ENCODE results near the gene TLE4. TPM values are rescaled to one million over a fixed set of nuclear protein-coding genes. Genes with fewer than 3 reads are reported as not detected.
"Not testable (repeated sequence)": the region's sequence is repeated elsewhere in the genome, so short reads cannot be mapped to it uniquely, and the experiment has no call there.

The TLE4 gene
- total RNA-seq, 1 experiment from 2014 or later = 0.97 TPM

DNA sequence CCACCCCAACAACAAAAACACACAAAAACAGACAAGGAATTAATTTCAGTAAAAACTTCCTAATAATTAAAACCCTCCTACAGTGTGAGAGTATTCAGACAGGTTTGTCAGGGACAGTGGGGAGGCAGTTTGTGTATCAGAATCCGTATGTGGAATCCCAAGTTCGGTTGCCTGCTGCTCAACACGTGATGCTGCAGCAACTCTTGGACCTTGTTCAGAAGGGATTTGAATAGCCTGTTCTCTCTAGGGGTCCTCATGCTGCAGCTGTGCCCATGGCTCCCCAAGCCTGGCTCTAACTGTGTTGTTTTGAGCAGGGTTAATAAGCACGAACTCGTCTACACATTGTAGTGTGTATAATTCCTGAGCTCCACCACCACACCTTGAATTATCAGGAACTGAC lies 28.7 kb downstream of the TLE4 start:
- no peaks in the 10 kb centered on the region for H3K27me3 Mint-ChIP-seq (ENCODE audit: unreplicated experiment)
- BruUV-seq (replicated peaks) = no TSS peak
- H3K36me3 Mint-ChIP-seq (ENCODE audit: insufficient read depth, unreplicated experiment) = no peaks in the 10 kb centered on the region
- TF ChIP-seq, protein P1, sequence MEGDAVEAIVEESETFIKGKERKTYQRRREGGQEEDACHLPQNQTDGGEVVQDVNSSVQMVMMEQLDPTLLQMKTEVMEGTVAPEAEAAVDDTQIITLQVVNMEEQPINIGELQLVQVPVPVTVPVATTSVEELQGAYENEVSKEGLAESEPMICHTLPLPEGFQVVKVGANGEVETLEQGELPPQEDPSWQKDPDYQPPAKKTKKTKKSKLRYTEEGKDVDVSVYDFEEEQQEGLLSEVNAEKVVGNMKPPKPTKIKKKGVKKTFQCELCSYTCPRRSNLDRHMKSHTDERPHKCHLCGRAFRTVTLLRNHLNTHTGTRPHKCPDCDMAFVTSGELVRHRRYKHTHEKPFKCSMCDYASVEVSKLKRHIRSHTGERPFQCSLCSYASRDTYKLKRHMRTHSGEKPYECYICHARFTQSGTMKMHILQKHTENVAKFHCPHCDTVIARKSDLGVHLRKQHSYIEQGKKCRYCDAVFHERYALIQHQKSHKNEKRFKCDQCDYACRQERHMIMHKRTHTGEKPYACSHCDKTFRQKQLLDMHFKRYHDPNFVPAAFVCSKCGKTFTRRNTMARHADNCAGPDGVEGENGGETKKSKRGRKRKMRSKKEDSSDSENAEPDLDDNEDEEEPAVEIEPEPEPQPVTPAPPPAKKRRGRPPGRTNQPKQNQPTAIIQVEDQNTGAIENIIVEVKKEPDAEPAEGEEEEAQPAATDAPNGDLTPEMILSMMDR (IDR thresholded peaks at IDR 0.05; ENCODE audit: unreplicated experiment) = no peak
- no peak overlapping the region for H3K4me3 Mint-ChIP-seq (ENCODE audit: low read depth, unreplicated experiment)
- CTCF ChIA-PET = no interaction called here
- no peak overlapping the region for H3K27ac Mint-ChIP-seq (ENCODE audit: unreplicated experiment)
- DNase-seq = no peak
- intact Hi-C loops (cut with micrococcal nuclease; ENCODE audit: unreplicated experiment) = no loop called here
- no peaks in the 10 kb centered on the region for H3K4me1 Mint-ChIP-seq (ENCODE audit: low read depth, unreplicated experiment)
- peaks cover 6% of the 10 kb centered on the region for H3K9me3 Mint-ChIP-seq (ENCODE audit: low read depth, unreplicated experiment)

DNA sequence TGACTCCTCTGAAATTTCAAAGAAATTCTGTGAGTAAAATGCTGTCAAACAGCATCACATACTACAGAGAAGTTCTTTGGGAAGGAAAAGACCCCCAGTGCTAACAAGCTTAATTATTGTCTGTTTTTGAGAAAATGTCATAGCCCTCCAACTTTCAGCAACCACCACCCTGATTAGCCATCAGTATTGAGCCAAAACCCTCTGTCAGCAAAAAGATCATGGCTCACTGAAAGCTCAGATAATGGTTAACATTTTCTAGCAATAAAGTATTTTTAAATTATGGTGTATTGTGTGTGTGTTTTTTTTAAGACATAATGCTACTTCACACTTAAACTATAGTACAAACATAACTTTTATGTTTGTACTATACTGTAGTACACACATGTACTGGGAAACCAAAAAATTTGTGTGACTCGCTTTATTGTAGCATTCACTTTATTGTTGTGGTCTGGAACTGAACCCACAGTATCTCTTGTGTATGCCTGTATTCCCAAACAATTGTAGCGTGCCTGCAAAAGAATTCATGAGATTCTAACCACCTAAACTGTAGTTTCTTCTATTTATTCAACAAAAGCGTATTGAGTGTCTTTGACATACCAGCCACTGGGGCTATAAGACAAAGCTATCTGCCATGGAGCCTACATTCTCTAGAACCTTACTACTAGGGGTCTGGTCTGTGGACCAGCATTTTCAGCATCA lies 31.6 kb downstream of the TLE4 start:
- H3K4me3 Mint-ChIP-seq (ENCODE audit: low read depth, unreplicated experiment) = no peak overlapping the region
- H3K27me3 Mint-ChIP-seq (ENCODE audit: unreplicated experiment) = no peaks in the 10 kb centered on the region
- peaks cover under 1% of the 10 kb centered on the region for H3K9me3 Mint-ChIP-seq (ENCODE audit: low read depth, unreplicated experiment)
- H3K27ac Mint-ChIP-seq (ENCODE audit: unreplicated experiment) = no peak overlapping the region
- no TSS peak for BruUV-seq (replicated peaks)
- no peaks in the 10 kb centered on the region for H3K4me1 Mint-ChIP-seq (ENCODE audit: low read depth, unreplicated experiment)
- CTCF ChIA-PET = no interaction called here
- H3K36me3 Mint-ChIP-seq (ENCODE audit: insufficient read depth, unreplicated experiment) = no peaks in the 10 kb centered on the region
- intact Hi-C loops (cut with micrococcal nuclease; ENCODE audit: unreplicated experiment) = no loop called here
- TF ChIP-seq, protein P1 (IDR thresholded peaks at IDR 0.05; ENCODE audit: unreplicated experiment) = no peak
- no peak for DNase-seq

DNA sequence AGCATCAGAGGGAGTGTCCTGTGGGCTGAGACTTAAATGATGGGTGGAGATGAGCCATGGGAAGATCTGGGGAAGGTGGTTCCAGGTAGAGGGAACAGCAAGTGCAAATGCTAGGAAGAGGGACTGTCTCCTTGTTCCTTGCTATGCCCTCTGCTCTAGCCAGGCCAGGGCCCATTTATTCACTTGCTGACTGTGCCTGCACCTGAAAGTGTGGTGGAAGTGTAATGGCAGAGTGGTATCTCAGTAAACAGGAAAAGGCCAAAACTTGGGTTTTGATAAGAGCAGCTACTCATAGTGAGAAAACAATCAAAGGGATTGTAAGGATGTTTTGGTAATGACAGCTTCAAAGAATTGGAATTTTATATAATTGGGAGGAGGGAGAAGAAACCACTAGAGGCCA lies 32.4 kb downstream of the TLE4 start:
- TF ChIP-seq, protein P1 (IDR thresholded peaks at IDR 0.05; ENCODE audit: unreplicated experiment) = no peak
- H3K27ac Mint-ChIP-seq (ENCODE audit: unreplicated experiment) = no peak overlapping the region
- no TSS peak for BruUV-seq (replicated peaks)
- no peaks in the 10 kb centered on the region for H3K9me3 Mint-ChIP-seq (ENCODE audit: low read depth, unreplicated experiment)
- no peaks in the 10 kb centered on the region for H3K27me3 Mint-ChIP-seq (ENCODE audit: unreplicated experiment)
- DNase-seq = no peak
- CTCF ChIA-PET = no interaction called here
- no peak overlapping the region for H3K4me3 Mint-ChIP-seq (ENCODE audit: low read depth, unreplicated experiment)
- H3K4me1 Mint-ChIP-seq (ENCODE audit: low read depth, unreplicated experiment) = no peaks in the 10 kb centered on the region
- intact Hi-C loops (cut with micrococcal nuclease; ENCODE audit: unreplicated experiment) = no loop called here
- H3K36me3 Mint-ChIP-seq (ENCODE audit: insufficient read depth, unreplicated experiment) = no peaks in the 10 kb centered on the region

DNA sequence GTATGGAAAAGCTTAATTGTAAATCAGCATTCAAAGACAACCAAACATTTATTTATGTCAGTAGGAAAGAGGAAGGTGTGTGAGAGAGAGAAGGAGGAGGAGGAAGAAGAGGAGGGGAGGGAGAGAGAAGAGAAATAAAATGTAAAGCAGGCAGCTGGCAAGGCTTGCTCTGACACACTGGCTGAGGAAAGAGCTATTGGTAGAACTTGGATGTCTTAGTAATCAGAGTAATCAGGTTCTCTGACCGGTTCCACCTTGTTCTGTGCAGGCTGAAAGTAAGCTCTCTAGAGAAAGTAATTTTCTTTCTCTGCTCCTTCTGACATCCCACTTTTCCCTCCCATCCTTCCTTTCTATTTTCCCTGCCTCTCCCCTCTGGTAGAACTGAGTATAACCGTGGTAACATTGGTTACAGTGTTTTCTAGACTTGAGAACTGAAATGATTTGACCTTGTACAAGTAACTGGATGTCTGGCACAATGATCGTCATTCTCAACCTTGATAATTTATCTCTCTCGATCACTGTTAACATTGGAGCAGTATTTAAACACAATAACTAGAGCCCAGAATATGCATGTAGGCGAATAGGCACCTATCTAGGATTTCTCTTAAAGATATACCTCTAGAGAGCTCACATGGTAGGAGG lies 33.3 kb downstream of the TLE4 start:
- no TSS peak for BruUV-seq (replicated peaks)
- no peak overlapping the region for H3K4me3 Mint-ChIP-seq (ENCODE audit: low read depth, unreplicated experiment)

DNA sequence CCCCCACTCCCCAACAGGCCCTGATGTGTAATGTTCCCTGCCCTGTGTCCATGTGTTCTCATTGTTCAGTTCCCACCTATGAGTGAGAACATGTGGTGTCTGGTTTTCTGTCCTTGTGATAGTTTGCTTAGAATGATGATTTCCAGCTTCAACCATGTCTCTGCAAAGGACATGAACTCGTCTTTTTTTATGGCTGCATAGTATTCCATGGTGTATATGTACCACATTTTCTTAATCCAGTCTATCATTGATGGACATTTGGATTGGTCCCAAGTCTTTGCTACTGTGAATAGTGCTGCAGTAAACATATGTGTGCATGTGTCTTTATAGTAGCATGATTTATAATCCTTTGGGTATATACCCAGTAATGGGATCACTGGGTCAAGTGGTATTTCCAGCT lies 34.8 kb downstream of the TLE4 start:
- DNase-seq; BruUV-seq (replicated peaks); H3K4me1 Mint-ChIP-seq (ENCODE audit: low read depth, unreplicated experiment); H3K27me3 Mint-ChIP-seq (ENCODE audit: unreplicated experiment); CTCF ChIA-PET; H3K4me3 Mint-ChIP-seq (ENCODE audit: low read depth, unreplicated experiment); intact Hi-C loops (cut with micrococcal nuclease; ENCODE audit: unreplicated experiment); H3K36me3 Mint-ChIP-seq (ENCODE audit: insufficient read depth, unreplicated experiment); H3K27ac Mint-ChIP-seq (ENCODE audit: unreplicated experiment); H3K9me3 Mint-ChIP-seq (ENCODE audit: low read depth, unreplicated experiment): not testable (repeated sequence)

More for the DNA sequence above, 33.3 kb downstream of the TLE4 start:
- TF ChIP-seq, protein P1 (IDR thresholded peaks at IDR 0.05; ENCODE audit: unreplicated experiment) = no peak
- Mint-ChIP-seq H3K4me1 (ENCODE audit: low read depth, unreplicated experiment) (no peaks in the 10 kb centered on the region), H3K36me3 (ENCODE audit: insufficient read depth, unreplicated experiment) (no peaks in the 10 kb centered on the region), H3K9me3 (ENCODE audit: low read depth, unreplicated experiment) (no peaks in the 10 kb centered on the region), H3K27ac (ENCODE audit: unreplicated experiment) (no peak overlapping the region), H3K27me3 (ENCODE audit: unreplicated experiment) (no peaks in the 10 kb centered on the region)
- CTCF ChIA-PET = no interaction called here
- DNase-seq = no peak
- intact Hi-C loops (cut with micrococcal nuclease; ENCODE audit: unreplicated experiment) = no loop called here
